Upper lobe of right lung (tissue), 1 donor: ENCODE measurements around the gene ANO1. TPM values are rescaled to one million over a fixed set of nuclear protein-coding genes. Genes with fewer than 3 reads are reported as not detected.

ENCODE experiments used
- ATAC-seq: fragments of 200-7000 bp; cut with Tn5 transposase; one replicate; pipeline ENCODE4 v1.9.1; 2020; ENCODE audit warnings: mild to moderate bottlenecking, moderate library complexity
- DNase-seq: peaks from one replicate; pipeline ENCODE4 v3.0.0-alpha.2; 2020
- H3K27ac ChIP-seq: fragments of 200-600 bp; one replicate; pipeline ENCODE4 v1.8.0; 2022
- H3K27me3 ChIP-seq: fragments of 200-600 bp; one replicate; pipeline ENCODE4 v1.8.0; 2022; ENCODE audit warnings: mild to moderate bottlenecking
- H3K36me3 ChIP-seq: fragments of 200-600 bp; one replicate; pipeline ENCODE4 v1.8.0; 2022
- H3K4me1 ChIP-seq: fragments of 200-600 bp; one replicate; pipeline ENCODE4 v1.8.0; 2022
- H3K4me3 ChIP-seq: fragments of 200-600 bp; one replicate; pipeline ENCODE4 v1.8.0; 2022; ENCODE audit warnings: mild to moderate bottlenecking
- H3K9me3 ChIP-seq: fragments of 200-600 bp; one replicate; pipeline ENCODE4 v1.8.0; 2022
- CTCF ChIP-seq: fragments of 200-600 bp; IDR thresholded peaks from one replicate; pipeline ENCODE4 v1.8.0; 2022; ENCODE audit warnings: antibody characterized with exemption
- intact Hi-C: fragments of 100-400 bp; cut with DNase I; formaldehyde crosslinking; loops from one replicate; pipeline ENCODE4 v1.11.0; 2022
- total RNA-seq: library from RNA; stranded (reverse); fragmentation: NEBNext Ultra II Directional; extraction: Animal tissue kit (Norgen Biotek cat#: 25700); gene quantifications from one replicate; pipeline ENCODE4 v1.2.1, GENCODE V29; 2021
- donor health status: DM: no; HTN: yes; CAD: no; lungs with severe emphysema.

The ANO1 gene
- total RNA-seq, 1 donor from 2014 or later: 16.8 TPM

DNA sequence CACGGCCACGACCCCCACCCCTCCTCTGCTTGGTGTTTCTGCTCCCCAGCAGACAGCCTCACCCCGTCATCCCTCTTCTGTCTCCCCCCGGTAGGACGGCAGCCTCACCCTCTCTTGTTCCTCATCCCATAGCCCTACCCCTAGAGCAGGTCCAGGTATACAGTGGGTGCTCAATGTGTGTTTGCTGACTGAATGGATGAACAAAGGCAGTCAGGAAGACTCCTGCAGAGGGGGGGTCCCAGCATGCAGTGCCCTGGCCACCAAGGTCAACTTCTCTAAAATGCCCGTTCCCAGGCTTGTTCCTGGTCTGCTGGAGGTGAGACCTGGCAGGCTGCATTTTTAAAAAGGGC, 90.3 kb downstream of the ANO1 start:
- no peak for TF ChIP-seq CTCF
- intact Hi-C loops: no loop called here
- no peak for ATAC-seq
- H3K36me3 ChIP-seq: no peaks in the 10 kb centered on the region
- DNase-seq: no peak
- no peaks in the 10 kb centered on the region for H3K9me3 ChIP-seq
- H3K27ac ChIP-seq: no peak overlapping the region
- no peaks in the 10 kb centered on the region for H3K27me3 ChIP-seq
- H3K4me3 ChIP-seq: no peak overlapping the region
- no peaks in the 10 kb centered on the region for H3K4me1 ChIP-seq

DNA sequence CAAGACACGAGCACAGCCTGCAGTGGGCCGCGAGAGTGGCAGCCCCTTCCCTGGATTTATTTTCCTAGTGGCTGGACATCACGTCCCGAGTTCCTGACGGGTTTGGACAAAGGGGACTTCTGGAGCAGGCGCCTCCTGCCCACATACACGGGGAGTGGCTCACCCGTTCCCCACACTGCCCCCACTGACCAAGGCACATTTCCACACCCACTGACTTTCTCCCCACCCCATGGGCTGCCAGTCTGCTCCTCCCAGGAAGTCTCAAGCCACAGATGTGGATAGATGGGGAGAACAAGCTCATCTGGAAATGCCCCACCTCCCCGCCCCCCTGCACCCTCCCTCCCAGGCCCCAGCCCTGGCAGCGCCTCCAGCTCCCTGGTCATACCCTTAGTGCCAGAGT, 91.0 kb downstream of the ANO1 start:
- ATAC-seq (no peak), DNase-seq (no peak)
- H3K27ac ChIP-seq: no peak overlapping the region
- H3K4me1 ChIP-seq: no peaks in the 10 kb centered on the region
- no peaks in the 10 kb centered on the region for H3K36me3 ChIP-seq
- intact Hi-C loops: no loop called here
- H3K9me3 ChIP-seq: no peaks in the 10 kb centered on the region
- H3K4me3 ChIP-seq: no peak overlapping the region
- no peaks in the 10 kb centered on the region for H3K27me3 ChIP-seq
- no peak for TF ChIP-seq CTCF

DNA sequence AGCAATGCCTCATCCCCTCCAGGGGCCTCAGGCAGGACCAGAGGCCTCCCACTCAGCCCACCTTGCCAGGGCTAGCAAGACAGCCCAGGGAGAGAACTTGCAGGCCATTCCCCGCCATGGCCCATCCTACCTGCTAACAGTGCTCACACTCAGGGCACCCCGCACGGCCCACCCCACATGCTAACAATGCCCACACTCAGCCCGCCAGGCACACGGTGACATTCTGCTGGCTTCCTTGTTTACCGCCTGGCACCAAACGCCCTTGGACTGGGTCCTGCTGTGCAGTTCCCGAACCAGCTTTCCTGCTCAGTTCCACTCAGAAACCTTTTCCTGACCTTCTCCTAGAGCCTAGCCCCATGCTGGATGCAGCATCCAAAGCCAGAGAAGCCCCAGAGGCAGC, 91.5 kb downstream of the ANO1 start:
- ATAC-seq (no peak), DNase-seq (no peak)
- Histone ChIP-seq H3K36me3 (no peaks in the 10 kb centered on the region), H3K27me3 (no peaks in the 10 kb centered on the region), H3K9me3 (no peaks in the 10 kb centered on the region), H3K27ac (no peak overlapping the region), H3K4me1 (no peaks in the 10 kb centered on the region), H3K4me3 (no peak overlapping the region)
- TF ChIP-seq CTCF: no peak
- intact Hi-C loops: no loop called here

- Histone ChIP-seq H3K27ac (no peak overlapping the region), H3K27me3 (no peaks in the 10 kb centered on the region), H3K9me3 (no peaks in the 10 kb centered on the region), H3K36me3 (no peaks in the 10 kb centered on the region), H3K4me3 (no peak overlapping the region), H3K4me1 (no peaks in the 10 kb centered on the region)
- ATAC-seq (no peak), DNase-seq (no peak)
- intact Hi-C loops: no loop called here
- TF ChIP-seq CTCF: no peak
Observed at GRCh38 chr11:70170596-70171210, 92.6 kb downstream of the ANO1 start.

GRCh38 chr11:70173018-70173417, 94.9 kb downstream of the ANO1 start:
- DNase-seq (no peak), ATAC-seq (no peak)
- no peaks in the 10 kb centered on the region for H3K36me3 ChIP-seq
- no peaks in the 10 kb centered on the region for H3K4me1 ChIP-seq
- no peak for TF ChIP-seq CTCF
- intact Hi-C loops: no loop called here
- H3K9me3 ChIP-seq: no peaks in the 10 kb centered on the region
- H3K27me3 ChIP-seq: no peaks in the 10 kb centered on the region
- H3K27ac ChIP-seq: no peak overlapping the region
- no peak overlapping the region for H3K4me3 ChIP-seq
